ENCODE data around the gene STRN3.

- TF ChIP-seq CTCF (conservative IDR thresholded peaks at IDR 0.05; ENCODE audit: low read length) (no peak), EZH2phosphoT487 (IDR thresholded peaks at IDR 0.05; ENCODE audit: borderline replicate concordance, low read depth, low read length) (no peak)
Observed at GRCh38 chr14:31003284-31003683, 22.9 kb downstream of the STRN3 start.

Measured in OCI-LY7 (cell line).